GM12872 (cell line): ENCODE measurements around the gene TBC1D22A.

Experiments used
- CTCF ChIP-seq: IDR thresholded peaks from 3 replicates; pipeline ENCODE4 v1.5.1; 2011; ENCODE audit warnings: low read depth, mild to moderate bottlenecking, low read length, moderate library complexity; ENCODE audit not compliant: insufficient read depth

TBC1D22A gene

DNA sequence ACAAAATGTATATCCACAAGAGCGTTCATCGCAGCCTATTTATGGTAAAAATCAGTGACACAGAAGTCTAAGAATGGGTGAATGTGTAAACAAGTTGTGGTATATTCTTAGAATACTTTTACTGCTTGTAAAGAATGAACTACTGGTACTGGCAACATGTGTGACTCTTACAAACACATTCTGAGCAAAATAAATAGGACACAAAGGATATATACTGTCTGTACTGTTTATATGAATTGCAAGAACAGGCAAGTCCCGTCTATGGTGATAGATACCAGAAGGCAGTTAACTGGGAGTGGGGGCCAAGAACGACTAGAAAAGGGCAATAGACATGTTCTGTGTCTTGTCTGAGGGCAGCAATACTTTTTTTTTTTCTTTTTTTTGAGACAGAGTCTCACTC lies 112.6 kb downstream of the TBC1D22A start:
- no peak for TF ChIP-seq CTCF

DNA sequence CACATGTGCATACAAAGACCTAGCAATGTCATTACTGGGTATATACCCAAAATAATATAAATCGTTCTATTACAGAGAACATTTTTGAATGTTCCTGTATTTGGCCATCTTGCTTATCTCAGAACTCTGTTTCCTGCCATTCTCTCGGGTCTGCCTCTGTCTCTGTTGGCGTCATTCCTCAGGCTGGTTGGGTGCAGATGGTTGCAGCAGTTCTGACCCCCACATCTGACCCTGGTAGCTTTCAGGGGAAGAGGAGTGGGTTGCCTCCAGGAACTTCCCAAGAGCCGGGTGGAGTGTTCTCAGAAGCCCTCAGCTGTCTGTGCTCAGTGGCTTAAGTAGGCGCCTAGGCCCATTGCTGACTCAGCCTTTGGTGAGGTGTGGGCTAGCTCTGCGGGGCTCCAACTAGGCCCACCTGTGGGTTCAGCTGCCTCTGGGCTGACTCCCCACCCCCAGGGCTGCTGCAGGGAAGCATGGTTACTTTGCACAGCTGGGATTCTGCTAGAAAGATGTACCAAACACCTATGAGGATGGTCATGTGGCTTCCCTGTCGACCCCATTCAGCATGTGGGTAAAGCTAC lies 114.0 kb downstream of the TBC1D22A start:
- no peak for TF ChIP-seq CTCF

DNA sequence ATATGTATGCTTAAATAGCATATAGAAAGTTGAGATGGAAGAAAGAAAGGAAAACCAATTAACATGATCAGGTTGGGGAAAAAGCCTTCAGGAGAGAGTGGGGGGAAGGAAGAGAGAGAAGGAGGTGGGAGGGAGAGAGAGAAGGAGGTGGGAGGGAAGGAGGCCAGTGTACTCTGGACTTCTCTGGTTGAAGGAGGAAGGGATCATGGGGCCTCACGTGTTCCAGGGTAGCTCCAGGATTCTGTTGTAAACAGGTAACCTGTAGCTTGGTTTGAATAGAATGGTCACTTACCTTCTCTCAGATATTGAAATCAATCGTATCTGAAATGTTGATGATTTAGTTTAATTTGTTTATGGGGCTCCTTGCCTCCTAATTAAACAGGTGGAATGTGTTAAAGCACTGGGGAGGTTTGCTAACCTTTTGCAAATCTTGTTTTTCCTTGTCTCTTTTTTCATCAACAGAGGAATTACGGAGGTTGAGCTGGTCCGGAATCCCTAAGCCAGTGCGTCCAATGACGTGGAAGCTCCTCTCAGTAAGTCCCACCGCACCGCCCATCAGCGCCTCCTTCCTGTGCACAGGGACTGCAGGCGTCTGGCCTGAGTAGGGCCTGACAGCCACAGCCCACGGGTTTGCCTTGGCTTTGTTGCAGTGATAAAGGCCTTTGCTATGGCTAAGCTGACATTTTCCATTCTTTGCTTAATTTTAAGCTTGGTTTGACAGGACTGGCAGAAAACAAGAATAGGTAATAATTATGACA lies 115.9 kb downstream of the TBC1D22A start:
- TF ChIP-seq CTCF: no peak

- TF ChIP-seq CTCF: no peak
Observed at GRCh38 chr22:46879083-46879482, 116.6 kb downstream of the TBC1D22A start.

DNA sequence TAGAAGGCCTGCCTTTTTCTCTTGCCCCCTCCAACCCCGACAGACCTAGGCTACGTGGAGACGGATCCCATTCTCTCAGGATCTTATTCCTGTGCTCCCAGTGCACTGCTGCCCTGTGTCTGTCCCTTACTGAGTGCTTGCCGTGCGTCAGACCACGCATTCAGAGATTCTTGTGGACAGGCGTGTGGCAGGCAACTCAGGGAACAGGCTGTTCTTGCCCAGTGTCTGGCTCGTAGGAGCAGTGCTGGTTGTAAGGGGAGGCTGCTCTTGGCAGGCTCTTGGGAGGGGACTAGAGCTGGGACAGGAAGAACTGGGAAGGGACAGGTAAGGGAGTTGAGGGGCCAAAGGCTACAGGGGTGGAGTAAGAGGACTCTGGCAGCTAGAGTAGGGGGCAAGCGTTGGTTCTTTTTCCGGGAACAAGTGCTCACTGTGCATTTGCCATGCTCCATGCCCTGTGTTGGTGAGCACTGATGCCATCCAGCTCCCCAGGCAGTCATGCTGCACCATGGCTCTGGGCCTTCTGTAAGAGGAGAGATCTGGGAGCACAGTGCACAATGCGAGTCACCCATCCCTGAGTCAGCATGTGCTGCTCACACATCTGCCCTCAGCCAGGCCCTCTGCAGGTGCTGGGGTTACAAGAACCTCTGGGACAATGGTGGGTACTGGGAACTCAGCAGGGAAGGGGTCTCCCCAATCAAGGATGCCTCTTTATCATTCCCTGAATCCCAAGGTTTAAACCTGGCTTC lies 119.1 kb downstream of the TBC1D22A start:
- TF ChIP-seq CTCF: no peak

DNA sequence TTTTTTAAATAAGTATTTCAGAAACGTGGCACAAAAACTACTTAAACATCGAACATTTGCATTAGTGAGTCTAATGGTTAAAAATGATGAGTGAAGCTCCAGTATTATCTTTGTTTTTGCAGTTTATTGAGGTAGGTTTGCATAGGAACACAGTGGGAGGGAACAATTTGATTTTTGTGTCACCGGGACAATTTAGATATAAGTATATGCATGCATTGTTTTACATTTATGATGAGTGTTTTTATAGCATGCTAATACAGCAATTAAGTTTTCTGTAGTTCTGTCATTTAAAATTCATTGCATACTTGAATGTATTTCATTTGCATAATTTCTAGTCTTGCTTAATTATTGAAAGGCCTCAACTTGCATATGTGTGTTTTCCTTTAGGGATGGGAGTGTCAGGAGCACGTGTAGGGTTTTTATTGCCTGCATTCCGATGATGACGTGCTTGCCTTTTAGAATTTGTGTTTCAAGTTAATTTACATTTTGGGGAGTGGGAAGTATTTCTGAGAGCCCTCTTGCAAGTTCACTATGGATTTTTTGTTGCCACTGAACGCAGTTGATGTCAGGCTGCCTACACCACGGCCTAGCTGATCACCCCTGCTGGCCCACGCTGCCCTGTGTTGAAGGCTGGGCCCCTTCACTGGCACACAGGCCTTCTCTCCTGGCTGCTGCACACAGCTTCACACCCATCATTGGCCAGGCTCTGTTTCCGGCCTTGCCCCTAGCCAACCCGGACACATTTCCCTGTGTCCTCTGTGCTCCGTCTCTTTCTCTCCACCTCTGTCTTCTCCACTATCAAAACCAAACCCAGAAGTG lies 120.9 kb downstream of the TBC1D22A start:
- no peak for TF ChIP-seq CTCF

- no peak for TF ChIP-seq CTCF
Observed at GRCh38 chr22:46884365-46884764, 121.9 kb downstream of the TBC1D22A start.
